CD4-positive, alpha-beta T cell treated with Interleukin-1 beta for 1 hour (primary cell): ENCODE results near the gene ZAR1L.

Experiments
- DNase-seq, 2 donors: peaks; one replicate each; pipeline ENCODE4 v3.0.0-alpha.2; 2020 to 2022

ZAR1L gene

GRCh38 chr13:32300406-32300805 is 14.8 kb downstream of the ZAR1L start:
- DNase-seq, result no peak

GRCh38 chr13:32299893-32300292 is 15.3 kb downstream of the ZAR1L start:
- DNase-seq, result no peak

GRCh38 chr13:32298695-32299094 is 16.5 kb downstream of the ZAR1L start:
- DNase-seq, result no peak

- no peak for DNase-seq
Observed at GRCh38 chr13:32297206-32297605, 18.0 kb downstream of the ZAR1L start.

- DNase-seq, result no peak
Observed at GRCh38 chr13:32285633-32285965, 29.6 kb downstream of the ZAR1L start.

GRCh38 chr13:32284927-32285632 is 30.1 kb downstream of the ZAR1L start:
- no peak for DNase-seq

GRCh38 chr13:32282096-32282711 is 33.0 kb downstream of the ZAR1L start:
- no peak for DNase-seq

- no peak for DNase-seq
Observed at GRCh38 chr13:32281096-32281495, 34.1 kb downstream of the ZAR1L start.

GRCh38 chr13:32278426-32278825 is 36.7 kb downstream of the ZAR1L start:
- no peak for DNase-seq

- no peak for DNase-seq
Observed at GRCh38 chr13:32277839-32278238, 37.3 kb downstream of the ZAR1L start.

- no peak for DNase-seq
Observed at GRCh38 chr13:32272021-32272683, 43.0 kb downstream of the ZAR1L start.

- DNase-seq, result peak; percentile 33 to 56
Observed at GRCh38 chr13:32267836-32268439, 47.2 kb downstream of the ZAR1L start.

GRCh38 chr13:32266130-32266529 is 49.0 kb downstream of the ZAR1L start:
- DNase-seq, result no peak

GRCh38 chr13:32265726-32266125 is 49.4 kb downstream of the ZAR1L start:
- no peak for DNase-seq

GRCh38 chr13:32264407-32264806 is 50.8 kb downstream of the ZAR1L start:
- DNase-seq, result no peak

- DNase-seq, result no peak
Observed at GRCh38 chr13:32262619-32263018, 52.5 kb downstream of the ZAR1L start.

GRCh38 chr13:32262165-32262564 is 53.0 kb downstream of the ZAR1L start:
- no peak for DNase-seq

- no peak for DNase-seq
Observed at GRCh38 chr13:32261567-32261966, 53.6 kb downstream of the ZAR1L start.

- no peak for DNase-seq
Observed at GRCh38 chr13:32259116-32259515, 56.0 kb downstream of the ZAR1L start.

GRCh38 chr13:32257649-32258048 is 57.5 kb downstream of the ZAR1L start:
- DNase-seq, result no peak

GRCh38 chr13:32256243-32256642 is 58.9 kb downstream of the ZAR1L start:
- no peak for DNase-seq

GRCh38 chr13:32255724-32256109 is 59.4 kb downstream of the ZAR1L start:
- no peak for DNase-seq

GRCh38 chr13:32254916-32255723 is 60.0 kb downstream of the ZAR1L start:
- no peak for DNase-seq
